GM12878 (cell line): ENCODE measurements around the gene TNK2. TPM values are rescaled to one million over a fixed set of nuclear protein-coding genes. Genes with fewer than 3 reads are reported as not detected.

ENCODE experiments used
- ATAC-seq: fragments of 200-7000 bp; cut with Tn5 transposase; 3 replicates; pipeline ENCODE4 v1.9.1; 2020; ENCODE audit warnings: mild to moderate bottlenecking, moderate library complexity
- BruUV-seq: library from RNA; stranded (reverse); fragments of 400-500 nt; replicated peaks from 2 replicates; lab custom pipeline; 2021; lab: Mats Ljungman, UMichigan
- CTCF ChIA-PET: fragments of 300-600 bp; sonication (Branson Sonifier 250); formaldehyde crosslinking; extraction: SDS; loops from one replicate; lab custom pipeline; 2021; ENCODE audit warnings: inconsistent platforms; lab: Yijun Ruan, JAX
- POLR2A ChIA-PET: fragments of 350-600 bp; formaldehyde crosslinking; extraction: SDS; loops from one replicate; lab custom pipeline; 2021; ENCODE audit warnings: inconsistent platforms; lab: Charles Lee
- RAD21 ChIA-PET: fragments of 300-600 bp; sonication (Branson Sonifier 250); formaldehyde crosslinking; loops from one replicate; lab custom pipeline; 2023; ENCODE audit warnings: antibody characterized with exemption; ENCODE audit not compliant: unreplicated experiment; lab: Charles Lee
- SMC1A ChIA-PET: fragments of 300-600 bp; sonication (Branson Sonifier 250); formaldehyde crosslinking; loops from one replicate; lab custom pipeline; 2023; ENCODE audit not compliant: unreplicated experiment, uncharacterized antibody; lab: Charles Lee
- DNase-seq: peaks from one replicate; pipeline ENCODE4 v3.0.0-alpha.2; 2011; ENCODE audit warnings: low read depth, low spot score
- FAIRE-seq: peaks from 3 replicates; lab custom pipeline; 2011; peaks lifted over from hg19 to GRCh38; lab: Jason Lieb, UNC
- H2AFZ ChIP-seq: 2 replicates; pipeline ENCODE4 v1.6.0; 2011; ENCODE audit warnings: low read depth, low read length, control low read depth; ENCODE audit not compliant: control insufficient read depth
- H3K27ac ChIP-seq: 2 replicates; pipeline ENCODE4 v1.5.1; 2011; ENCODE audit warnings: control low read depth; ENCODE audit not compliant: control insufficient read depth, insufficient read depth
- H3K27me3 ChIP-seq, 2 experiments: replicated peaks in 1 of 2; 2 replicates each; pipeline versions ENCODE4 v1.6.0 to v1.6.1; 2011; ENCODE audit warnings: low read length in 1 of 2; ENCODE audit not compliant: control insufficient read depth in 2 of 2, insufficient read depth in 2 of 2
- H3K36me3 ChIP-seq, 2 experiments: 2 replicates each; pipeline ENCODE4 v1.5.1; 2011; ENCODE audit warnings: low read length in 1 of 2; ENCODE audit not compliant: control insufficient read depth in 2 of 2, insufficient read depth in 2 of 2
- H3K4me1 ChIP-seq: 2 replicates; pipeline ENCODE4 v1.6.1; 2011; ENCODE audit warnings: mild to moderate bottlenecking, low read length, moderate library complexity, mixed read lengths; ENCODE audit not compliant: control insufficient read depth, insufficient read depth
- H3K4me2 ChIP-seq: 2 replicates; pipeline ENCODE4 v1.6.0; 2011; ENCODE audit warnings: control low read depth; ENCODE audit not compliant: control insufficient read depth, insufficient read depth
- H3K4me3 ChIP-seq: fragments of 200-600 bp; sonication (generic); 2 replicates; pipeline ENCODE4 v1.5.1; 2016
- H3K79me2 ChIP-seq: 2 replicates; pipeline ENCODE4 v1.6.0; 2011; ENCODE audit warnings: low read length; ENCODE audit not compliant: control insufficient read depth, insufficient read depth
- H3K9ac ChIP-seq: 2 replicates; pipeline ENCODE4 v1.8.0; 2011; ENCODE audit warnings: low read length, control low read depth, mixed read lengths; ENCODE audit not compliant: control insufficient read depth, insufficient read depth
- H3K9me3 ChIP-seq: replicated peaks from 3 replicates; pipeline ENCODE4 v1.5.1; 2011; ENCODE audit warnings: mild to moderate bottlenecking, low read length; ENCODE audit not compliant: control insufficient read depth, insufficient read depth
- H4K20me1 ChIP-seq: 2 replicates; pipeline ENCODE4 v1.6.0; 2011; ENCODE audit not compliant: control insufficient read depth, insufficient read depth
- CBX3 ChIP-seq: fragments of 200-600 bp; sonication (generic); IDR thresholded peaks from 2 replicates; pipeline ENCODE4 v1.6.1; 2016; ENCODE audit warnings: low read depth, borderline replicate concordance
- CHD2 ChIP-seq: IDR thresholded peaks from 2 replicates; pipeline ENCODE4 v1.6.1; 2011; ENCODE audit warnings: low read depth, low read length, improper control_type of control experiment, borderline replicate concordance
- ELK1 ChIP-seq: IDR thresholded peaks from 2 replicates; pipeline ENCODE4 v1.6.1; 2012; ENCODE audit warnings: low read depth, low read length, improper control_type of control experiment
- ETV6 ChIP-seq, 2 experiments: fragments of 450-650 bp in 1 of 2; IDR thresholded peaks in 1 of 2; conservative IDR thresholded peaks in 1 of 2; 2 replicates each; pipeline ENCODE4 v1.6.1; 2014; ENCODE audit warnings: antibody characterized with exemption in 1 of 2, borderline replicate concordance in 1 of 2, low read depth in 1 of 2, mild to moderate bottlenecking in 1 of 2, moderate library complexity in 1 of 2
- FOXM1 ChIP-seq: IDR thresholded peaks from 2 replicates; pipeline ENCODE4 v1.6.1; 2012; ENCODE audit warnings: low read depth, mild to moderate bottlenecking, inconsistent platforms, low read length, moderate library complexity
- GATAD2B ChIP-seq: fragments of 450-650 bp; conservative IDR thresholded peaks from 2 replicates; pipeline ENCODE4 v1.6.1; 2017; ENCODE audit warnings: low read depth, mild to moderate bottlenecking, moderate library complexity
- IKZF2 ChIP-seq, 2 experiments: fragments of 450-650 bp; IDR thresholded peaks; 2 replicates each; pipeline ENCODE4 v1.6.1; 2017; ENCODE audit warnings: mild to moderate bottlenecking in 2 of 2, moderate library complexity in 2 of 2
- KLF5 ChIP-seq: fragments of 450-650 bp; IDR thresholded peaks from 2 replicates; pipeline ENCODE4 v1.6.1; 2014; ENCODE audit warnings: mild to moderate bottlenecking; ENCODE audit not compliant: partially characterized antibody
- NR2C2 ChIP-seq: IDR thresholded peaks from 2 replicates; pipeline ENCODE4 v1.6.1; 2011; ENCODE audit warnings: borderline replicate concordance, low read depth; ENCODE audit not compliant: control insufficient read depth, insufficient read length
- PAX5 ChIP-seq: IDR thresholded peaks from 2 replicates; pipeline ENCODE4 v1.6.1; 2011; ENCODE audit warnings: low read depth, low read length, borderline replicate concordance
- RUNX3 ChIP-seq: IDR thresholded peaks from 2 replicates; pipeline ENCODE4 v1.6.1; 2012; ENCODE audit warnings: low read length, inconsistent platforms
- SMAD5 ChIP-seq: IDR thresholded peaks from 2 replicates; pipeline ENCODE4 v1.6.1; 2016; ENCODE audit warnings: antibody characterized with exemption, low read depth
- SUPT20H ChIP-seq: IDR thresholded peaks from 2 replicates; pipeline ENCODE4 v1.6.1; 2011; ENCODE audit warnings: low read depth, mild to moderate bottlenecking, low read length, moderate library complexity, borderline replicate concordance; ENCODE audit not compliant: control insufficient read depth
- WGBS: methylation state at CpG from one replicate; pipeline ENCODE4 v1.1.6; 2016; ENCODE audit warnings: low lambda C conversion rate; ENCODE audit not compliant: insufficient replicate concordance, insufficient coverage; ENCODE audit errors: missing lambda C conversion rate; 5-methylcytosine and 5-hydroxymethylcytosine counted together
- in situ Hi-C: fragments of 300-500 bp; cut with MboI; formaldehyde crosslinking; loops from 9 replicates; pipeline ENCODE4 v1.14.3; 2018; ENCODE audit warnings: mixed read lengths
- intact Hi-C: fragments of 100-400 bp; cut with micrococcal nuclease; formaldehyde crosslinking; loops from one replicate; pipeline ENCODE4 v1.14.2; 2022; ENCODE audit not compliant: unreplicated experiment
- polyA plus RNA-seq, 11 experiments: library from polyadenylated mRNA; depleted of rRNA in 4 of 11; unstranded in 6 of 11; stranded (reverse) in 5 of 11; fragments of >200 nt; fragmentation: Nextera tagmentation in 4 of 11; fragmentation: Illumina TruSeq in 1 of 11; extraction: Ambion mirVana in 4 of 11; extraction: Trizol in 1 of 11; gene quantifications; 1 replicate in 1 of 11; 2 replicates in 10 of 11; pipeline versions ENCODE4 v1.2.1 to v1.2.3, GENCODE V29; 2011 to 2016; ENCODE audit warnings: inconsistent platforms in 2 of 11, missing spikeins in 2 of 11, low read depth in 1 of 11
- total RNA-seq, 4 experiments: library from RNA; depleted of rRNA in 3 of 4; stranded (reverse); fragments of >200 nt in 3 of 4; fragmentation: Illumina TruSeq in 1 of 4; extraction: Trizol in 1 of 4; gene quantifications; 2 replicates each; pipeline versions ENCODE4 v1.2.1 to v1.2.3, GENCODE V29; 2013 to 2021
- TF ChIP-seq, protein P1 (sequence below): fragments of 450-650 bp; IDR thresholded peaks from 2 replicates; pipeline ENCODE4 v1.6.1; 2016; ENCODE audit warnings: mild to moderate bottlenecking, moderate library complexity, borderline replicate concordance
- TF ChIP-seq, protein P2 (sequence below): fragments of 450-650 bp; IDR thresholded peaks from 2 replicates; pipeline ENCODE4 v1.6.1; 2017; ENCODE audit warnings: mild to moderate bottlenecking, low read depth, inconsistent platforms; ENCODE audit not compliant: poor library complexity, severe bottlenecking

Gene TNK2
- total and polyA plus RNA-seq, 10 of the 15 experiments (the other 5 are each of a cell fraction or from before 2014, with no cell fraction given), result 0.13 to 47.8 (median 10.8) TPM

GRCh38 chr3:195883160-195883559, 25.2 kb downstream of the TNK2 start:
- no peak for TF ChIP-seq KLF5
- TF ChIP-seq CHD2, result no peak
- no peak for TF ChIP-seq NR2C2
- TF ChIP-seq SMAD5, result no peak
- TF ChIP-seq, protein P1, sequence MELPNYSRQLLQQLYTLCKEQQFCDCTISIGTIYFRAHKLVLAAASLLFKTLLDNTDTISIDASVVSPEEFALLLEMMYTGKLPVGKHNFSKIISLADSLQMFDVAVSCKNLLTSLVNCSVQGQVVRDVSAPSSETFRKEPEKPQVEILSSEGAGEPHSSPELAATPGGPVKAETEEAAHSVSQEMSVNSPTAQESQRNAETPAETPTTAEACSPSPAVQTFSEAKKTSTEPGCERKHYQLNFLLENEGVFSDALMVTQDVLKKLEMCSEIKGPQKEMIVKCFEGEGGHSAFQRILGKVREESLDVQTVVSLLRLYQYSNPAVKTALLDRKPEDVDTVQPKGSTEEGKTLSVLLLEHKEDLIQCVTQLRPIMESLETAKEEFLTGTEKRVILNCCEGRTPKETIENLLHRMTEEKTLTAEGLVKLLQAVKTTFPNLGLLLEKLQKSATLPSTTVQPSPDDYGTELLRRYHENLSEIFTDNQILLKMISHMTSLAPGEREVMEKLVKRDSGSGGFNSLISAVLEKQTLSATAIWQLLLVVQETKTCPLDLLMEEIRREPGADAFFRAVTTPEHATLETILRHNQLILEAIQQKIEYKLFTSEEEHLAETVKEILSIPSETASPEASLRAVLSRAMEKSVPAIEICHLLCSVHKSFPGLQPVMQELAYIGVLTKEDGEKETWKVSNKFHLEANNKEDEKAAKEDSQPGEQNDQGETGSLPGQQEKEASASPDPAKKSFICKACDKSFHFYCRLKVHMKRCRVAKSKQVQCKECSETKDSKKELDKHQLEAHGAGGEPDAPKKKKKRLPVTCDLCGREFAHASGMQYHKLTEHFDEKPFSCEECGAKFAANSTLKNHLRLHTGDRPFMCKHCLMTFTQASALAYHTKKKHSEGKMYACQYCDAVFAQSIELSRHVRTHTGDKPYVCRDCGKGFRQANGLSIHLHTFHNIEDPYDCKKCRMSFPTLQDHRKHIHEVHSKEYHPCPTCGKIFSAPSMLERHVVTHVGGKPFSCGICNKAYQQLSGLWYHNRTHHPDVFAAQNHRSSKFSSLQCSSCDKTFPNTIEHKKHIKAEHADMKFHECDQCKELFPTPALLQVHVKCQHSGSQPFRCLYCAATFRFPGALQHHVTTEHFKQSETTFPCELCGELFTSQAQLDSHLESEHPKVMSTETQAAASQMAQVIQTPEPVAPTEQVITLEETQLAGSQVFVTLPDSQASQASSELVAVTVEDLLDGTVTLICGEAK, result no peak
- TF ChIP-seq, protein P2, sequence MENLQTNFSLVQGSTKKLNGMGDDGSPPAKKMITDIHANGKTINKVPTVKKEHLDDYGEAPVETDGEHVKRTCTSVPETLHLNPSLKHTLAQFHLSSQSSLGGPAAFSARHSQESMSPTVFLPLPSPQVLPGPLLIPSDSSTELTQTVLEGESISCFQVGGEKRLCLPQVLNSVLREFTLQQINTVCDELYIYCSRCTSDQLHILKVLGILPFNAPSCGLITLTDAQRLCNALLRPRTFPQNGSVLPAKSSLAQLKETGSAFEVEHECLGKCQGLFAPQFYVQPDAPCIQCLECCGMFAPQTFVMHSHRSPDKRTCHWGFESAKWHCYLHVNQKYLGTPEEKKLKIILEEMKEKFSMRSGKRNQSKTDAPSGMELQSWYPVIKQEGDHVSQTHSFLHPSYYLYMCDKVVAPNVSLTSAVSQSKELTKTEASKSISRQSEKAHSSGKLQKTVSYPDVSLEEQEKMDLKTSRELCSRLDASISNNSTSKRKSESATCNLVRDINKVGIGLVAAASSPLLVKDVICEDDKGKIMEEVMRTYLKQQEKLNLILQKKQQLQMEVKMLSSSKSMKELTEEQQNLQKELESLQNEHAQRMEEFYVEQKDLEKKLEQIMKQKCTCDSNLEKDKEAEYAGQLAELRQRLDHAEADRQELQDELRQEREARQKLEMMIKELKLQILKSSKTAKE, result no peak
- TF ChIP-seq IKZF2 (IDR thresholded peaks at IDR 0.05), result no peak
- no peak for TF ChIP-seq ETV6 (conservative IDR thresholded peaks at IDR 0.05 in 1 of 2, IDR thresholded peaks at IDR 0.05 in 1 of 2; ENCODE audit: borderline replicate concordance in 1 of 2, low read depth in 1 of 2)
- no peak for TF ChIP-seq GATAD2B
- TF ChIP-seq RUNX3, result no peak
- no peak for TF ChIP-seq FOXM1
- no peak for TF ChIP-seq ELK1
- TF ChIP-seq SUPT20H, result no peak
- TF ChIP-seq CBX3, result no peak
- no peak for TF ChIP-seq PAX5
- POLR2A ChIA-PET, result no interaction called here
- Histone ChIP-seq H3K4me2 (no peak overlapping the region), H3K79me2 (no peaks in the 10 kb centered on the region), H3K36me3 (peaks cover 10 to 18% of the 10 kb centered on the region in 2 experiments; a peak in 3 of 4 replicates), H3K4me1 (no peaks in the 10 kb centered on the region), H2AFZ (no peak overlapping the region), H3K9ac (no peak overlapping the region), H3K4me3 (no peak overlapping the region), H3K27me3 (no peaks in the 10 kb centered on the region), H3K9me3 (no peaks in the 10 kb centered on the region), H3K27ac (no peak overlapping the region), H4K20me1 (no peaks in the 10 kb centered on the region; the same call in 1 of the 2 replicates)
- SMC1A ChIA-PET, result no interaction called here
- 97% methylated on average over 21 of the region's 21 CpGs for WGBS
- RAD21 ChIA-PET, result no interaction called here
- CTCF ChIA-PET, result interaction anchor here (1.8 kb wide), 1 partner anchor 11 kb away, joined by 8 read pairs; no protein-coding TSS in a partner anchor
- DNase-seq (no peak), FAIRE-seq (no peak), ATAC-seq (no peak)
- in situ Hi-C loops (no loop called here), intact Hi-C loops (no loop called here)
- no TSS peak for BruUV-seq
